Sigmoid colon (tissue), 4 donors: Measurements from ENCODE around the gene SLC13A4.

Source experiments
- CTCF ChIP-seq, 4 experiments: fragments of 450-650 bp in 3 of 4; fragments of 200-600 bp in 1 of 4; IDR thresholded peaks; one replicate each; pipeline ENCODE4 v1.5.1; 2016 to 2019; ENCODE audit warnings: antibody characterized with exemption in 4 of 4, mild to moderate bottlenecking in 3 of 4, moderate library complexity in 2 of 4
- POLR2A ChIP-seq, 2 donors: fragments of 450-650 bp; IDR thresholded peaks; one replicate each; pipeline ENCODE4 v1.6.1; 2016; ENCODE audit warnings: antibody characterized with exemption in 2 of 2, mild to moderate bottlenecking in 2 of 2, moderate library complexity in 2 of 2
- POLR2AphosphoS5 ChIP-seq, 4 donors: sonication (generic); formaldehyde crosslinking; IDR thresholded peaks; one replicate each; pipeline ENCODE4 v1.6.1; 2017; ENCODE audit warnings: antibody characterized with exemption in 4 of 4

GRCh38 chr7:135644729-135645128, 83.3 kb downstream of the SLC13A4 start:
- TF ChIP-seq POLR2A (IDR thresholded peaks at IDR 0.05) (no peak), CTCF (IDR thresholded peaks at IDR 0.05) (no peak), POLR2AphosphoS5 (IDR thresholded peaks at IDR 0.05) (no peak)
